HG02938 (cell line): ENCODE results near the gene QKI.
A peak's percentile ranks its signal among the peaks of the same experiment; 100 is the strongest.
"Not testable (repeated sequence)": the region's sequence is repeated elsewhere in the genome, so short reads cannot be mapped to it uniquely, and the experiment has no call there.

Experiments used
- ATAC-seq: cut with Tn5 transposase; IDR thresholded peaks from one replicate; pipeline ENCODE4 v1.9.1; 2021; ENCODE audit warnings: mild to moderate bottlenecking, moderate library complexity; ENCODE audit not compliant: unreplicated experiment

The QKI gene

DNA sequence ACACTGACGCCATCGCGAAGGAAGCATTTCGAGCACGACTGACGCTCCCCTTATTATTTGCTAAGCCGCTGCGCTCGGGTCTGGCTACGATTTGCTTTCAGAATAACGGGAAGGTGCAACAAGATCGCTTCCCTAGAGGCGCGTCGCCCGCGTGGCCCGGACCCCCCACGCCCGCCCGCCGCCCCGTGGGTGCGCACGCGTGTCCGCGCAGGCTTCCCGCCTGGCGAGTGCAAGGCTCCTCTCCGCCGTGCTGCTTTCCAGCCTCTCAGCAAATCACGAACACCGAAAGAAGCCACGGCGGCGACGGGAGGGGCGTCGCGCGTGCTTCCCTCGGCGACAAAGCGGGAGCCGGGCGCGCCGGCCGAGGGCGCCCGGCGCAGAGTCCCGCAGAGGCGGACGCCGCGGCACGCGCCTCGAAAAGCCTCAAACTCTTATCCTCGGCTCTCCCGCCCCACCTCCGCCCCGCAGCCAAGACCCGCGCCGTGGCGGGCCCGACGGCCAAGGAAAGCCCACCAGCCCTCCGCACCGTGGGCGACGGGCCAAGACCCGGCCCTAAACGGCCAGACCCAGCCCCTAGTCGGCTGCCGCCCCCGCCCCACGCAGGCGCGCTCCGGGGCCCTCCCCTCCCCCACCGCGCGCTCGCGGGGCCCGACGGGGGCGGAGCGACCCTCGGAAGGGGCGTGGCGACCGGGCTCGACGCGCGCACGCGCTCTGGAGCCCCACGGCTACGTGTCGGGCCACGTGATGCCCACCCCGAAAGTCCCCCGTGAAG lies 987 bp upstream of the QKI start:
- peak; percentile 47 for ATAC-seq

DNA sequence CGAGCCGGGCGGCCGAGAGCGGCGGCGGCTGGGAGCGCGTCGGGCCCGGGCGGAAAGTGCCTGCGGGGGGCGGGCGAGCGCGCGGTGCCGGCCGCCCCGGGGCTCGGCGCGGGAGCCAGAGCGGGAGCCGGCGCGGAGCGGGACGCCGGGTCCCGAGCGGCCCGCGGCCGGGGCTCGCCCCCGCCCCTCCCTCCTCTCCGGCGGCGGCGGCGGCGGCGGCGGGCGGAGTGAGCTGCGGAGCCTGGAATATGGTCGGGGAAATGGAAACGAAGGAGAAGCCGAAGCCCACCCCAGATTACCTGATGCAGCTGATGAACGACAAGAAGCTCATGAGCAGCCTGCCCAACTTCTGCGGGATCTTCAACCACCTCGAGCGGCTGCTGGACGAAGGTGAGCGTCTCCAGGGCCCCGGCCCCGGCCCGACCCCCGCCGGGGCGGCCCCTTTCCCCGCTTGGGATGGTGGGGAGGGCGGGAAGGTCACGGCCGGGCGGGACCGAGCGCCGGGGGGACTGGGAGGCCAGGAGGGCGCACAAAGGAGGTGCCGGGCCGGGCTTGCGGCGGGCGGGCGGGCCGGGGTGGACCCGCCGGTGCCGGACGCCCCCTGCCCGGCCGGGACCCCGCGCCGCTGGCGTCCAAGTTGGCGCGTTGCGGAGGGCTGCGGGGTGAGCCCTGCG lies 565 bp downstream of the QKI start:
- ATAC-seq, result peak; percentile 1

DNA sequence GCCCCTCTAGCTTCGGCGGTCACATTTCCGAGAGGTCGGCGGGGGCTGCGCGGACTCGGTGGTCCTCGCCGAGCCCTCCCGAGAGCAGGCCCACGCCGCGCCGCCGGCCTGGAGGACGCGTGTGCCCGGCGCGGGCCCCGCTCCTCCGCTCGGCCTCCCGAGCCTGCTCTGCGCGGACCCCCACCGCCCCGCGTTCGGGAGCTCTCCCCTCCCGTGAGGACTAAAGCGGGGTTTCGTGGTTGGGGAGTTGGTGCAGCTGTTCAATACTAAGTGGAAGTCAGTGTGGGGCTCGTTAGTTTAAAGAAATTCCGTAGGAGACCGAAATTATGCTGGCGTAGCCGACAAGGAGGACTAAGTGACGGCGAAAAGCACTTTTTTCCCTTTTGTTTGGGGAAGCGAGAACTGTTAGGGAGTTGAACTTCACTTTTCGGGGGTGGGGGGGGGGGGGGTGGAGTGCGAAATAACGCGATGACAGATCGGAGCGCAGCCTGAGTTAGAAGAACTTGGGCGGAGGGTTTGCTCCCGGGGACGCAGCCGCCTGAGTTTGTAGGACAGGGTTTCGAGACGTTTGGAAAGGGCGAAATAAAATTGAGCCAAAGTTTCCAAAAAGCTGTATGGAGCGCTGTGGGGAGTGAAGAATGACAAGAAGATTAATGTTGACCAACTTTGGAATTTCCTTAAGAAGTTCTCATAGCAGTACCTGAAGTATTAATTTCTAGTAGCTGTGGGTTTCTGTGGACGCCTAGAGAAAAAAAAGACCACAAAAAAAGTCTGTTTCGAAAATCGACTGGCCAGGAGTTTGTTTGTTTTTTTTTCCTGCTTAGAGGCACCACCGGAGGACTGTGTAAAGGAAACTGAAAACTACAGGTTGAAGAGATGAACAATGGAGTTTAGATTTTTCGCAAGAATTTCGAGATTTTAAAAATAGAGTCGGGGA lies 1.4 kb downstream of the QKI start:
- no peak for ATAC-seq

DNA sequence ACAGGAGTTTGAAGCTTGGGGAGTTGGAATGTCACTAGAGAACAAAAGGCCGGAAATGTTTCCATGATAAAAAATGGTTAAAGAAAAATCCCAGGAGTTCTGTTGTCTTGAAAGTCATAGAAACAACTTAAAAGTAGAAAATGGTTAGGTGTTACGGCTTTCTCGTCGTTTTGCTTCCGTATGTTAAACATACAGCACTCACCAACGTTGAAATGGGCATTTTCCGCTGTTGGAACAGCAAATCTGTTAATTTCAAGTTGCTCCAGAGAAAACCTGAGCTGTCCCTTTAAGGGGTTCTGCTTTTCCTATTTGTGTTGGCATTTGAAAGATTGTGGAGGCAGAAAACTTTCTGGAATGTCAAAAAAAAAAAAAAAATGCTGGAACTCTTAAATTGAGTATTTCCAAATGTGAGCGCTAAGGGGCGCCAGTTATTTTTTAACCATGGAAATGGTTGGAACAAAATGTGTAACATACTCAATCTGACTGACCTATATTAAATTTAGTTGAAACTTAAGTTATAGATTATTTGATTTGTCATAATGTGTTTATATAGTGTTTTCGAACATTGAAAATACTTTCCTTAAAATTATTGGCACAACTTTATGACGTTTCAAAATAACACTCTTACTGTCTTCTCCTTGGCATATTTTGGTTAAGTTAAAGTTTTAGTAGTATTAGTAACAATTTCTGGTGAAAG lies 2.2 kb downstream of the QKI start:
- no peak for ATAC-seq

DNA sequence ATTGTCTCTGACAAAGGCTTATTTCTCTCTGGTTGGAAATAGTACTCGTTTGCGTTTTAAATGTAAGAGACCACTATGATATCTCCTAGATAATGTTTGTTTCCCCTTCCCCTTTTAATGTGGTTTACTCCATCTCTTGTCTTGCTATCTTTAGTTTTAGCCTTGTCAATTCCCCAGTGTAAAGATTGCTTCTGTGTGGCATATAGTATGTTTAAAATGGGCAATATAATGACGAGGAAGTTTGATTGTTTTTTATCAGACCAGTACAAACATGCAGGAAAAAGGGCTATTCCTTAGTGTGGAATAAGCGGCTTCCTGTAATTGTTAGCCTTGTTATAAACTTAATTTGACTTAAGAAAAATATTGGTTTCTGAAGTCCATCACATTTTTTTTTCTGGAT lies 3.1 kb downstream of the QKI start:
- ATAC-seq, result no peak

DNA sequence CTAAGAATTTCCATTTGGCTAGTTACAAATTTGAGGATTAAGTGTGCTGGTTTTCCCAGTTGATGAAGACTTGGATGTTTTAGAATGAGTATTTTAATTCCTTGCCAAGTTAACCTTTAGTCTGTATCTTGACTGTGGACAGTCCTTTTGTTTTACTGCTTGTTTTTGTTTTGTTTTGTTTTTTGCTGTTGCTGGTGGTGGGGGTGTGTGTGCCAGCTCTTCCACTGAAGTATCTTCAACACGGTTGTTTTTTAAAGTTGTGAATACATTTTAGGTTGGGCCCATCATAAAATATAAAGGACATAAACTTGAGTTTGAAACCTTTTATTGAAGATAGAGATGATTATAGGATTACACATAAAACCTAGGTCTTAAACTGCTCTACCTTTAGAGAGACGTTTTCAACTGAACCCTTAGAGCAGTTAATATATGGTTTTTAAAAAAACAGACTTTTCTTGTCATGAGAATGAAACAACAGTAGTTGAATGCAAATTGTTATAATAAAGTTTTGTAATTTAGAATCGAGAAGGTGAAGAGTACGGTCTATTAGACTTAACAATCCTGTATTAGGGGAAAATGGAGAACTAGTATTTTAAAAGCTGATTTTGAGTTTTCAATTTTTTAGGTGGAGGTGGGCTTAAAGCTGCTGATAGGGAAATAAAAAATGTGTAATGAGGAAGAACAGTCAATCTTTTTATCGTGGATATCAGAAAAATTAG lies 4.0 kb downstream of the QKI start:
- no peak for ATAC-seq

DNA sequence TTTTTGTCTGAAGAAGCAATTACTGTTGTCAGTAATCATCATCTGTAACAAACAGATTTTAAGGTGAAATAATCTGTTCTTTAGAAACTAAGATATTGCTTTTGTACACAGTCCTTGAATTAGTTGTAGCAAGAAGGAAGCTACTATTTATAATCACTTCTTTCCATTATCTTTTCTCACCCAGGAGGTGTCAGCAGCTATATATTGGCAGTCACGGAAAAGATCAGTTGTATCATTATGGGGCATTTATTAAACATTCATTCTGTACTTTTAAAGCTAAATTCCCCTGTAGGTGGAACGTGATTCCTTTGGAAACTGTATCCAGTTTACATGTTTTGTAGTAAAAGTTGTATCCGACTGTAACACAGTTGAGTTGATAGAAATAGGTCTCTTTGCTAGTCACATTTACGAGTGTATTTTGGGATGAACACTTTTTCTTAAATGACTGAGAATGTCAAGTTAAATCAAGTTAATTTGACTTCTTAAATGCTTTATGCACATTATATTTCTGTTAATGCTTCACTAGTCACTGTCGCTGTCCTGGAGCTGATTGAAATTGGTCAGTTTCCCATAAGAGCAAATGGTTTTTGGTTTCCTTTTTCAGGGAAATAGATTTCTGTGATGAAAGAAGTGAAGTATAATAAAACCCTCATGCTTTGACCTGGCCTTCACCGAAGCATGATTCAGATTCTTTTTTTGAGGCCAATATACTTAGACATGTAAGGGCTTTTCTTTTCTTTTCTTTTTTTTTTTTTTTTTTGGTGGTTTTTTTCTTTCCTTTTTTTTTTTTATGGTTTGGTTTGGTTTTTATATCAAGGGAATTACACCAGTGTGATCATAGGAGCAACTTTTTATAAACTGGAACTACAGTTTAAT lies 5.1 kb downstream of the QKI start:
- no peak for ATAC-seq

DNA sequence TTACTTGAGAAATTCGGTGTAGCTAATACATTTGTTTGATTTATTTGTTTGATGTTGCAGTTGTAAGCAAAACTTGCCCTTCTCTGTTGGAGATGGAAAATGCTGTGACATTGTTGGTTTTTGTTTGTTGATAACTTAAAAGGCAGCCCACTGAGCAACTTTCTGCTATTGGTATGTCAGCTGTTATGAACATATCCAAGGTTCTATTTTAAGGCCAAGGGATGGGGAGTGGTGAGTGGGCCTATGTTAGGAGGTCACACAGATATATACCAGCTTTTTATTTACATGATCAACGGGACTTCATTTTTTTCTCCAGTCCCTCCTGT lies 5.7 kb downstream of the QKI start:
- ATAC-seq, result no peak

DNA sequence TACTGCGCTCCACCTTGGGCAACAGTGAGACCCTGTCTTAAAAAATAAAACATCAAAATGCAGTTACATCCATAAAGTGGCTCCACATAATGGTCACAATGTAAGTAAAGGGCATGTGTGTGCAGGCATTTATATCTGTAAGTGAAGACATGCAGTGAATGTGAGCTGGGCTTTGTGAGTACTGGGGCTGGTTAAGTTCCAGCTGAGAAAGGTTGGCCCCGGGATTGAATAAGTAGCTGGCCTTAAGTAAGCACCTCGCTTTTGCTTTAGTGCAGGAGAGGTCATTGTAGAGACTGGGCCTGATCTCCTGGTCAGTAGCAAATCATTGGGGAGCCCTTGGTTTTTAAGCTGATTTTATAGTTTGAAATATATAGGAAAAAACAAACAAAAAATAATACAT lies 8.0 kb downstream of the QKI start:
- no peak for ATAC-seq

DNA sequence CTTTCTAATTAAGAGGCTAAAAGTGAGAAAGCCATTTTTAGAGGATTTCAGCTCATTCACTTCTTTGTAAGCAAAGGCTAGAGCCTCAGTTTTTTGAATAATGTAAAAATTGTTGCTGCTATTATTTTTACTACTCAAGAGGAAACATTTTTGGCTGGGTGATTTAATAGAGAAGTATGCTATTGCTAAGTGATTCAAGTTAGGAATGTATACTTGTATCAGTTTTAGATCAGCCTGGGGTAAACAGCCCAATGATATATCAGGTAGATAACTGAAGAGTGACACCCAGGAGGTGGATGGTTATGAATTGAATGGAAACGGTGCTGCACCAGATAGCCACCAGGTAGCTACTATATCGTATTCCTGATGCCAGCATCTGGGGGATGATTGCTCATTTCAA lies 9.2 kb downstream of the QKI start:
- no peak for ATAC-seq

DNA sequence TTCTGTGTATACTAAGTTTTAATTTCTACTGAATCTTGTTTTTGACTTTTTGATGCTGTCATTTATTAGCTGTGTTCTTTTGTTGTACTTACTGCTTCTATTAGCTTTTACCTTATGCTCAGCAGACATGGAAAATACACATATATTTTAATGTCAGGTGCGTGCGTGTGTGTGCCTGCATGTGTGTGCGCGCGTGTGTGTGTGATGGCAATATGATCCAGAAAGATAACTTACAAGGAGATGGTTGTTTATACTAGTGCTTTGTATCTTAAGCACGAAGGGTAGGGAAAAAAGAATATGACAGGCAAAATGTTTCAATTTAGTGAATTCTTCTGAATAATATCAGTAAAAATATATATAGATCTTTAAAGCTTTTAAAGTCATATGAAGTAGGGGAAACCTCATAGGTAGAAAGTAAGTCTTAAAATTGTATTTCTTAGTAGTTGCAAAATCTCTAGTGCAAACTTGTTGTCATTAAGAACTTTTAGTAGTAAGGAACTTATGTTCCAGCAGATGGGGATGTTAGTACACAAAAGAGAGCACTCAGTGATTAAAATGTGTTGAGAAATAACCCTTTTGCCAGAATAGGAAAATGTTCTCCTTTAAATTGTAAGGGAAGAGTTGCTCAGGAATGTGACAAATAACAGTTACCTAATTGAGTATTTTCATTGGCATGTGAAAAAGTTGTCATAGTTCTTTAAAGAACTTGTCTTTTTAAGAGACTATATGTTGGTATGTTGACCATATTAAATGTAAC lies 13.2 kb downstream of the QKI start:
- no peak for ATAC-seq

DNA sequence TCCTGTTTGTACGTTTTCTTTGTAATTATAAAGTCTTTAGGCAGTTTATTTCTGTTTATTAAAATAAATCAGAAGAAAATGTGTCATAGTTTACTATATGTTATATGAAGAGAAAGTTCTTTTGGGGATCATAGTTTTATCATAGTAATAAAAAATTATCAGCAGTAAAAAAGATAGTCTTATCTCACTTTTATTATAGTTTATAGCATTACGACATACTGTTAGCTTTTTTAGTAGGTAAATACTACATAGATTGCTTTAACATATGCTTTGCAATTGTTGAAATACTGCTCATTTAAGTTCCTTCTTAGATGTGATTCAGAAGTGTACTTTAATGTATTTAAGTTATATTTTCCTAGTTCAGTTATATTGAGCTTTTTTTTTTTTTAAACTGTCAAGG lies 13.9 kb downstream of the QKI start:
- no peak for ATAC-seq

DNA sequence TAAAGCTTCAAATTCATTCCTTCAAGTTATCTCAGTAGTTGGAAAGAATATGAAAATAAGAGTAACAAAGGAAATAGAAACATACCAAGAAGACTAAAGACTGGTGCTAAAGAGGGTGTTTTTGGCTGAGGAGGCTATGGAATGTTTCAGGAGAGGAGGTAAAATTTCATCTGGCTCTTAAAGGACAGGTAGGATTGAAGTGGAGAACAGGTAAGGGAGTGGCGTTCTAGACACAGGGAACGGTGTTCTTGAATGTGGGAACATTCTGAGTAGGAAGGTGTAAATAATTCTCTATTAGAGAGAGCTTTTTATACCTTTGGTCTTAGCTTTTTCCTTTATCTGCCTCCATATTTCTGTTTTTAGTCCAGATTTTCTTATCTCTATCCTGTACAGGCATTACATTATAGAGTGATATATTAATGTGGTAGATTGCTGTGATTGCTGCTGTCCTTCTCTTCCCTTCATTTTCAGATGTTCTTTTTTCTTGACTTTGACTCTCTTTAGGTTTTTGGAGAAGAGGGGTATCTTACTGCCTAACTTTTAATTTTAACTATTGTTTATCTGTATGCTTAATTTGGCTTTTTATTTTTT lies 15.4 kb downstream of the QKI start:
- ATAC-seq, result no peak

DNA sequence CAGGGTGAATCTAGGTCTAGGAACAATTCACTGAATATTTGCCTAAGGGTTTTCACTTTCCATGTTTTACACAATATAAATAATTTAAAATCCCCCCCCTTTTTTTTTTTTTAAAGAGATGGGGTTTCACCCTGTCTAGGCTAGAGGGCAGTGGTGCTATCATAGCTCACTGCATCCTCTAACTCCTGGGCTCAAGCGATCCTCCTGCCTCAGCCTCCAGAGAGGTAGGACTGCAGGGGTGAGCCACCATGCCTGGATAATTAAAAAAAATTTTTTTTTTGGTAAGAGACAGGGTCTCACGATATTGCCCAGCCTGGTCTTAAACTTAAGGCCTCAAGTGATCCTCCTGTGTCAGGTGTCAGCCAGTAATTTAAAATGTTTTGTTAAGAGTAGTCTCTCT lies 17.8 kb downstream of the QKI start:
- no peak for ATAC-seq

DNA sequence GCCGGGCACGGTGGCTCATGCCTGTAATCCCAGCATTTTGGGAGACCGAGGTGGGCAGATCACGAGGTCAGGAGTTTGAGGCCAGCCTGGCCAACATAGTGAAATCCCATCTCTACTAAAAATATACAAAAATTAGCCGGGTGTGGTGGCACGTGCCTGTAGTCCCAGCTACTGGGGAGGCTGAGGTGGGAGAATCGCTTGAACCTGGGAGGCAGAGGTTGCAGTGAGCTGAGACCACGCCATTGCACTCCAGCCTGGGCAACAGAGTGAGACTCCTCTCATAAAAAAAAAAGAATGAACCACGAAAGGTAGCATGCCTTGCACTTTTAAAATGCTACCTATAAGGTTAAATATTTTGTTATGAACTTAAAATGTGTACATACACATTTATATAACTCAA lies 19.0 kb downstream of the QKI start:
- not testable (repeated sequence) for ATAC-seq

DNA sequence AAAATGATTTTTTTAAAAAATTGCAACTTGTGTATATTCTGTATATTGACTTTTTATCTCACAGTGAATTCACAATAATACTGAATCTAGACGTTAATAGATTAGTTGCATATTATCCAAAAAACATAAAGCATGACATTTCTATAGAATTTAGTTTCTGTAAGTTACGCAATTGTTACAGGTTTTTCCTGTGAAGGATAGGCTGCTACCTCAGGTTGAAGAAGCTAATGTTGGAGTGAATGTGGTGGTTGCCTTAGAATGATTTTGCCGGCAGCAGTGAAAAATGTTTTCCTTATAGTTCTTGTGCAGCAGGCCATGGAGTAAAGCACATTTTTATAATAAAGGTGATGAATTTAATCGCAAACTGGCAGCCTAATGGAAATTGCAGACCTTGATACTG lies 20.5 kb downstream of the QKI start:
- no peak for ATAC-seq

DNA sequence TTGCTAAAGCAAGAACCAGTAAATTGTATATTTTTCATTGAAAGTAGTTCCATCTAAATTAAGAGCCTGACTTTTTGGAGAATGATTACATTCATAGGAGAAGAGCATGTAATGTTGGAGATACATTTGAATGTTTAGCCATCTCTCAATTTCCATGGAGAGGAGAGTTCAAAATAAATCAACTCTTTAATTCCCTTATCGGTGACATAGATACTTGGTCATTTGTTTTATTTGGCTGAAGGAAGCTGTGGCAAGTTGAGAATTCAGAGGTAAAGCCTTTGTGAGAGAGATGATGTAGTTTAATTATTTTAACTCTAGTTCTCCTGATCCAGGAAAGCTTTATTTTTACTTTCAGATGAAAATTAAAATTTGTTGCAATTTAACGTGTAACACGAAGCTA lies 22.3 kb downstream of the QKI start:
- no peak for ATAC-seq

DNA sequence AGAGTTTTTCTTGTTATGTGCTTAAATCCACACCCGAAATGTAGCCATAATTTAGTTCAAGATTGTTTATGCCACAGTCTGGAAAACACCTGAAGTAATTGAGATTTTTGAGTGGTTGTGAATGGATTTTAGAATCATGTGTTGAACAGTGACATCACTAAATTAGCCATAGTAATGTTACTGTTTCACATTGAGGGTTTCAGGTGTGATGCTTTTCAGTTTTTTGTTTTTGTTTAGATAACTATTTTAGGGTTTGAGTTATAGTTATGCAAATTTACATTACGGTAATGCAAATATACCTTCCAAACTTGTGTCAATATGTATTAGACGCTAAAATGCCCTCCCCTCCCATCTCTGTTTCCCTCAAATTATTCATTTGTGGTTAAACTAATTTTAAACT lies 22.9 kb downstream of the QKI start:
- ATAC-seq, result peak; percentile 57
